HepG2 (cell line): Measurements from ENCODE around the gene TMEM258. TPM values are rescaled to one million over a fixed set of nuclear protein-coding genes. Genes with fewer than 3 reads are reported as not detected.

ENCODE experiments used
- DR1 ChIP-seq: sonication (generic); formaldehyde crosslinking; IDR thresholded peaks from 2 replicates; pipeline ENCODE4 v1.8.0; 2021; ENCODE audit warnings: mild to moderate bottlenecking, missing genetic modification reagents, inconsistent platforms
- HBP1 ChIP-seq: IDR thresholded peaks from 2 replicates; pipeline ENCODE4 v1.6.1; 2016; ENCODE audit warnings: low read depth, control low read depth
- ISX ChIP-seq: sonication (generic); formaldehyde crosslinking; conservative IDR thresholded peaks from 2 replicates; pipeline ENCODE4 v1.5.0; 2020; ENCODE audit warnings: missing genetic modification reagents
- RAD51 ChIP-seq: fragments of 450-650 bp; IDR thresholded peaks from 2 replicates; pipeline ENCODE4 v1.6.1; 2016; ENCODE audit warnings: borderline replicate concordance
- SIN3B ChIP-seq: fragments of 150-350 bp; IDR thresholded peaks from 2 replicates; pipeline ENCODE4 v1.6.1; 2014; ENCODE audit warnings: low read length
- SNRNP70 ChIP-seq: fragments of 200-400 bp; formaldehyde crosslinking; IDR thresholded peaks from 2 replicates; pipeline ENCODE4 v1.6.1; 2017; ENCODE audit warnings: mild to moderate bottlenecking, low read depth, low read length, moderate library complexity
- SRSF9 ChIP-seq: fragments of 200-400 bp; formaldehyde crosslinking; IDR thresholded peaks from 2 replicates; pipeline ENCODE4 v1.6.1; 2018; ENCODE audit warnings: borderline replicate concordance, mild to moderate bottlenecking, low read depth, low read length; ENCODE audit not compliant: insufficient read depth, poor library complexity, severe bottlenecking
- TOE1 ChIP-seq: sonication (generic); formaldehyde crosslinking; IDR thresholded peaks from 2 replicates; pipeline ENCODE4 v1.4.0; 2020; ENCODE audit warnings: mild to moderate bottlenecking, missing genetic modification reagents
- TSC22D2 ChIP-seq: sonication (generic); formaldehyde crosslinking; IDR thresholded peaks from 2 replicates; pipeline ENCODE4 v1.5.1; 2020; ENCODE audit warnings: missing genetic modification reagents, mild to moderate bottlenecking, borderline replicate concordance
- UBTF ChIP-seq: sonication (generic); formaldehyde crosslinking; IDR thresholded peaks from 2 replicates; pipeline ENCODE4 v1.4.0; 2020; ENCODE audit warnings: mild to moderate bottlenecking, missing genetic modification reagents
- ZBTB21 ChIP-seq: sonication (generic); formaldehyde crosslinking; IDR thresholded peaks from 2 replicates; pipeline ENCODE4 v1.4.0; 2020; ENCODE audit warnings: missing genetic modification reagents
- ZNF142 ChIP-seq: sonication (generic); formaldehyde crosslinking; IDR thresholded peaks from 2 replicates; pipeline ENCODE4 v1.4.0; 2020; ENCODE audit warnings: missing genetic modification reagents
- ZNF274 ChIP-seq: sonication (generic); formaldehyde crosslinking; IDR thresholded peaks from 2 replicates; pipeline ENCODE4 v1.5.1; 2020; ENCODE audit warnings: mild to moderate bottlenecking, missing genetic modification reagents
- ZNF619 ChIP-seq: sonication (generic); formaldehyde crosslinking; IDR thresholded peaks from 2 replicates; pipeline ENCODE4 v1.4.0; 2020; ENCODE audit warnings: mild to moderate bottlenecking, missing genetic modification reagents
- ZNF710 ChIP-seq: sonication (generic); formaldehyde crosslinking; IDR thresholded peaks from 2 replicates; pipeline ENCODE4 v1.5.0; 2020; ENCODE audit warnings: mild to moderate bottlenecking, missing genetic modification reagents, borderline replicate concordance
- ZNF883 ChIP-seq: sonication (generic); formaldehyde crosslinking; IDR thresholded peaks from 2 replicates; pipeline ENCODE4 v1.5.1; 2020; ENCODE audit warnings: mild to moderate bottlenecking, missing genetic modification reagents; ENCODE audit errors: not compliant biosample characterization
- polyA plus RNA-seq, 8 experiments: library from polyadenylated mRNA; depleted of rRNA in 3 of 8; stranded (reverse) in 7 of 8; unstranded in 1 of 8; fragments of >200 nt; fragmentation: Illumina TruSeq in 4 of 8; extraction: Trizol in 4 of 8; gene quantifications; 2 replicates each; pipeline versions ENCODE4 v1.2.1 to v1.2.3, GENCODE V29; 2011 to 2016; ENCODE audit warnings: low read depth in 4 of 8, missing spikeins in 1 of 8, mixed read lengths in 1 of 8; ENCODE audit not compliant: insufficient read depth in 1 of 8
- total RNA-seq, 5 experiments: library from RNA; depleted of rRNA; stranded (reverse); fragments of >200 nt; fragmentation: Illumina TruSeq; extraction: Trizol; gene quantifications; 2 replicates each; pipeline ENCODE4 v1.2.3, GENCODE V29; 2016; ENCODE audit warnings: low read depth in 1 of 5

Gene TMEM258
- total and polyA plus RNA-seq, 2 of the 13 experiments (the other 11 are each of a cell fraction or from before 2014, with no cell fraction given), result 175 to 424 TPM

GRCh38 chr11:61793083-61793828, 857 bp upstream of the TMEM258 start (continued):
- TF ChIP-seq UBTF (CRISPR knock-in tag), result no peak
- no peak for TF ChIP-seq DR1 (CRISPR knock-in tag)
- peak; percentile 39; the same call in 1 of the 2 replicates for TF ChIP-seq ZNF142
- TF ChIP-seq ISX (CRISPR knock-in tag), result 0 out of 2 replicates have a peak, but pooled peaks have one; percentile 20
- no peak for TF ChIP-seq ZNF619 (CRISPR knock-in tag)
- no peak for TF ChIP-seq SIN3B
- TF ChIP-seq TOE1 (CRISPR knock-in tag), result no peak
- TF ChIP-seq ZNF710 (CRISPR knock-in tag), result no peak
- TF ChIP-seq RAD51, result no peak
- no peak for TF ChIP-seq SRSF9
- no peak for TF ChIP-seq TSC22D2 (CRISPR knock-in tag)
- no peak for TF ChIP-seq HBP1 (CRISPR knock-in tag)
- no peak for TF ChIP-seq ZBTB21 (CRISPR knock-in tag)
- 0 out of 2 replicates have a peak, but pooled peaks have one; percentile 16 for TF ChIP-seq ZNF274 (CRISPR knock-in tag)
- TF ChIP-seq SNRNP70, result no peak
- no peak for TF ChIP-seq ZNF883
